Stimulated activated CD4-positive, alpha-beta T cell treated with anti-CD3 and anti-CD28 coated beads, Interleukin-12 subunit alpha, Interleukin-12 subunit beta, amount 100 ng/mL, for 4 hours (primary cell): ENCODE results near the gene SIGLEC12.
"Not testable (repeated sequence)": the region's sequence is repeated elsewhere in the genome, so short reads cannot be mapped to it uniquely, and the experiment has no call there.

Experiments used
- DNase-seq: peaks from one replicate; pipeline ENCODE4 v3.0.0-alpha.2; 2020

The SIGLEC12 gene

DNA sequence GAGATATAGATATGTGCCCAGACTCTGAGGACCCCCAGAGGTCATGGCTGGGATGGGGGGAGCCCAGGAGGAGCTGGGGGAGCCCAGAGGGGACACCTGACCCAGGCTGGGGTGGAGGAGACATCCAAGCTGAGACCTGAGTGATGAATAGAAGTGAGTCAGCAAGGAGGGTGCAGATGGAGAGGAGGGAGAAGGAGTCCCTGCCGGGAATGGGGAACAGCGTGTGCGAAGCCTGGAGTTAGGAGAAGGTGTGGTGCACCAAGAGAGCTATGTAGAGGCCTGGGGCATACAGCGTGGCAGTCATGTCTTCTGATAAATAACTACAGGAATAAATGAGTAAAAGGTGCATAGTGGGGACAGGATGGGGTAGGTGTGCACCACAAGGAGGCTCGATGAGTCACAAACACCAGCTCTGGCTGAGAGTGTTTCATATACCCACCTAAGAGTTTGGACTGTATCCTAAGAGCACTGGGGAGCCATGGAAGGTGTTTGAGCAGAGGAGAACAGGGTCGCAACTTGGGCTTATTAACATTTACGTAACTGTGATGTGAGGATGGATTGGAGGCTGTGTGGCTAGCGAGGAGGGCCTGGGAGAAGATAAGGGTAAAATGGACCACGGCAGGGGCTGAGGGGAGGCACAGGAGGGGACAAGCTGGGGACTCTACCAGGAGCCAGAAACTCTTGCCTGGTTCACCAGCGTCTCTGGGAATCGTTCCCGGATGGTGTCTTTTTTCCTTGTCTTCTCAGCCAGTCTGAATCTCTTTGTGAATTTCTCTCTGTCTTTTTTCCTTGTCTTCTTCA lies 21.9 kb downstream of the SIGLEC12 start:
- DNase-seq: peak; percentile 20

DNA sequence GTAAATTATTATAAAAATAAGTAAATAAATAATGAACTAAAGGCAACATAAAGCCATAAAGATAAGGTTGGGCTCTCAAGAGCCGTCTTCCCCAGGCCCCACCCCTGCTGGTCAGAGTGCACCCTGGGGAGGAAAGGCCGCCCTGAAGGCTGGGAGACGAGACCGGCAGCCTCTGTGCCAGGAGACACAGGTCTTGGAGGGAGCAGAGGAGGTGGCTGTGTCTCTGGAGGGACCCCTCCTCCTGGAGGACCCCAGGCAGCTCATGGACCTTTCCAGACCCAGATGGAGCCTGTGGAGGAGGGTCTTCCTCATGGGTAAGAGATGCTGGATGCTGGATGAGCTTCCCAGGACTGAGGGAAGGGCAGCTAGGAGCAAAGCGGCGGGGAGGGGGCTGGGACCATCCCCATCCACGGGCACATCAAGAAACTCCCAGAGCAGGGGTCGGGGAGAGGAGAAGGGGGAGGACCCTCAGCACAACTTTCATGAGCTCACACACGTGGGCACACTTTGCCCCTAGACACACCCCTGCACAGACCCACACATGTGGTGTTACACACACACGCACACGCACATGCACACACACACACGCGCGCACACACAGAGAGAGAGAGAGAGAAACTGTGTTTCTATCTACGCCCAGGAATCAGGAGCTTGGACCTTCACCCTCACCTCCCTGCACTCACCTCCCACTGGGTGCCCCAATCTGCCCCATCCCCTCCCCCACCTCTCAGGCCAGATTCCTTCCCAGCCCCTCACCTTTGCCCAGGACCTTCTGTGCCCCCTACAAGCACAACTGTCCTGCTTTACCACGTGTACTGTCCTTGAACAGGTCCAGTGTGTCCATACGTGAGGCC lies 23.0 kb downstream of the SIGLEC12 start, which contains the start of gene CEACAM18:
Gene CEACAM18, plus strand, starts transcription at position 159 of the 854 bp plus-strand sequence.
- no peak for DNase-seq

DNA sequence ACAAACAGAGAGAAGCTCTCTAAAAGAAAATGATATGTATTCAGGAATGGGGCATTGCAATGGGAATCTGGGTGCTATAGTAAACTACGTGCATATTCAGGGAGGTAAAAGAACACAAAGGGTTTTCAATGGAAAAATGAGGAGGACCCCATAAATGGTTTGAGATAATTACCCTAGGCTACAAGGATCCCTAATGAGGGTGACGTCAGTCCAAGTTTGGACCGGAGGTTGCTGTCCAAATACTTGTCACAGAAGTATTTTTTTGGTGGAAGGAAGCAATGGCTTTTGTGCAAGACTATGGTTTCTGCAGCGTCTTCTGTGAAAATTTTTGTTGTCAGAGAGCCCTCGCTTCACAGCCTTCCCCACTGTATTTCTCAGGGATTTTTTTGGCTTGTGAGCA lies 24.3 kb downstream of the SIGLEC12 start:
- DNase-seq: no peak

DNA sequence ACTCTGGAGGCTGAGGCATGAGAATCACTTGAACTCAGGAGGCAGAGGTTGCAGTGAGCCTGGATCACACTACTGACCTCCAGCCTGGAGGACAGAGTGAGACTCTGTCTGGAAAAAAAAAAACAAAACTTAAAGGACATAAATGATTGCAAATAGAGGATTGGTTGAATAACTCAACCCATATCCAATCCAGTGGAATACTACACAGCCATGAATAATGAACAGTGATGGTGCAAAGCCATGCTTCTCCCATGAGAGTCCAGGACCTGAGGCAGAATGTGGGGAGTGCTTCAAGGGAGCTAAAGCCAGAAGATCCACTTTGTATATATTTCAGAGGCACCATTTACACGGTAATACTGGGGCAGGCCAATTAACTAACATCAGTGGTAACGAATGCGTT lies 25.4 kb downstream of the SIGLEC12 start:
- DNase-seq: no peak

DNA sequence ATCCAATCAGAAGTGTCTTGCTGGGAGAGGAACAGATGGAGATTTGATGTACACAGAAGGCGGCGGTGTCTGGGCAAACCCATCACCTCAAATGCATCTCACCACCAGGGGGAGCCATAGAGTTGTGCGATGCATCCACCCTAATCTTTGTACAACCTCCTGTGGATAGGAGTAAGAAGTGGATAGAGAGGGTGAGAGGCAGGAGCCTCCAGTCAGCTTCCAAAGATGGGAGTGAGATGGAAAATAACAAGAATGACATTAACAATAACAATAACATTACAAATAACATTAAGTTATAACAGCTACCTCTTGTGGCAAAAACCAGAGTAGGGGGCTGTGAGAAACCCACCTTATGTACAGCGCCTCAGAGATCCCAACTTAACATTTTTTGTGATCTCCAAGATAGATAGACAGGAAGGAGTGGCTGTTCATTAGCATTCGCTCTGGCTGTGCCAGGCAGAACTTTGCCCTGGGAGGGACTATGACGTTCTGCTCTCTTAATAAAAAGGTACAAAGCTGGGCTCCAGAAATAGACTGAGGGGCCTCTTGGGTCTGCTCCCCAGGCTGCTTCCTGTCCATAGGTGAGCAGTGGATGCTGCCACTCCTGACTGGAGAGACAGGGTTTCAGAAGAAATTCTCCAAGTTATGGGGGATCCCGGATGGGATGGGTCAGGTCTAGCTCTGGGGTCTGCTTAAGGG lies 28.4 kb downstream of the SIGLEC12 start:
- peak; percentile 87 for DNase-seq

DNA sequence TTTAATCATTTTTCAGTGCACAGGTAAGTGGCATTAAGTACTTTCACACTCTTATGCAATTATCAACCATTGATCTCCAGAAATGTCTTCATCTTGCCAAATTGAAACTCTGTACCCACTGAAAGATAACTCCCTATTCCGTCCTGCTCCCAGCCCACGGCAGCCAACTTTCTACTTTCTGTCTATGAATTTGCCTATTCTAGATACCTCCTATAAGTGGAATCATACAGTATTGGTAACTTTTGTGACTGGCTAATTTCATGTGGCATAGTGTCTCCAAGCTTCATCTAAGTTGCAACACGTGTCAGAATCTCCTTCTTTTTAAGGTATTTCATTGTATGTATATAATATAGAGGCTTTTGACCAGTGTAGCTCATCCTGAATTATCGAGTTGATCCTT lies 29.0 kb downstream of the SIGLEC12 start:
- DNase-seq: no peak

DNA sequence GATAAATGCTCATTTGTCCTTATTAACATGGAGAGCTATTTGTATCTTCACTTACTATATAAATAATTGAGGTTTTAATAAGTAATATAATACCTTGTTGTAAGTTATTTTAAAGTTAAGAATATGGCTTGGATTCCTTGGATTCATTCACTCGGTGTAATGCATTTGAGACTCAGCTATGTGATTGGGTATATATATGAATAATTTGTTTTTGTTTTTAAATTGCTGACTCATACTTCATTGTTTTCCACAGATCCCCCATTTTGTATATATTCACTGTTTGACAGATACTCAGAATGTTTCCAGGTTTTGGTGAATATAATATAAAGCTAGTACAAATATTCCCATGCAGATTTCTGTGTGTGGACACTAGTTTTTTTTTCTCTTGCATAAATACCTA lies 30.1 kb downstream of the SIGLEC12 start:
- DNase-seq: no peak

DNA sequence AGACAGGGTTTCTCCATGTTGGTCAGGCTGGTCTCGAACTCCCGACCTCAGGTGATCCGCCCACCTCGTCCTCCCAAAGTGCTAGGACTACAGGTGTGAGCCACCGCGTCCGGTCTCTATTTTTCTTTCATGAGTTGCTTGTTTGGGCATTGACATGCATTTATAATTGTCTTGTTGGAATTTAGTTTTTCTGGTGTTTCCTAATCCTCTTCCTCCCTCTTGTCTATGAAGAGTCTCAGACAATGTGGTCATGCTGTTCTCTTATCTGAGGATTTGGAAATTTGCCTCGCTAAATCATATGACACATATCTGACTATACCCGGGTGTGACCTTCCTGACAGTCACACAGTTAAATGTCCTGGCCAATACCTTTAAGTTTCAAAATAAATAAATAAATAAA lies 30.6 kb downstream of the SIGLEC12 start:
- no peak for DNase-seq

DNA sequence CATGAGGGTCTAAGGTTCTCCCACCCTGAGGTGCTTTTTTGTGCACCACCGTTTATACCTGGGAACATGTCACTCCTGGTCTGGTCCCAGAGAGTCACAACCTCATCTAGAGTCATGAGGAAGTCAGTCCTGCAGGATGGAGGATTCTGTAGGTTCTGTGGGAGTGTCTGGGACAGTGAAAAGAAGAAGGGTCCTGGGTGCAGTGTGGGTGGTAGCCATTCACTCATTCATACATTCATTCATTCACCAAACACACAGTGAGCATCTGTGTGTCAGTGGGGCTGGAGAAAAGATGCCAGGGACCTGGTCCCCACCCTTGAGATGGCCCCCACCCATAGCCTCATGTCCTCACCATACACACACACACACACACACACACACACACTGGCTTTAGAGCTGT lies 32.0 kb downstream of the SIGLEC12 start:
- no peak for DNase-seq

DNA sequence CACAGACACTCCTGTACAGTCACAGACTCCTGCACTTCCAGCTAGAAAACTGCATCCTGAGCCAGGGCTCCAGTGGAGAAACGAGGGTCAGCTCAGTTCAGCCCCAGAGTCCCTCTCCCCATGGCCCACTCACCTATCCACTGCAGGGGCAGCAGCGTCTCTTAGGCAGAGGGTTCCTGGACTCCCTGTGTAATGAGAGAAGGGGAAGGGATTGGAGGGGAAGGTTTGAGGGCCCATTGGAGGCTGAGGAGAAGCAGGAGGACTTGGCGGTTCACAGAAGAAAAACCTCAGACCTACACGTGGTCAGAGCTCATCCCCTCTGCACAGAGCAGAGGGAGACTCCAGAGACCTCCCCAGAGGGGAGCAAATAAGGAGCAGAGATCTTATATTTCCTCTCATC lies 32.4 kb downstream of the SIGLEC12 start:
- no peak for DNase-seq

DNA sequence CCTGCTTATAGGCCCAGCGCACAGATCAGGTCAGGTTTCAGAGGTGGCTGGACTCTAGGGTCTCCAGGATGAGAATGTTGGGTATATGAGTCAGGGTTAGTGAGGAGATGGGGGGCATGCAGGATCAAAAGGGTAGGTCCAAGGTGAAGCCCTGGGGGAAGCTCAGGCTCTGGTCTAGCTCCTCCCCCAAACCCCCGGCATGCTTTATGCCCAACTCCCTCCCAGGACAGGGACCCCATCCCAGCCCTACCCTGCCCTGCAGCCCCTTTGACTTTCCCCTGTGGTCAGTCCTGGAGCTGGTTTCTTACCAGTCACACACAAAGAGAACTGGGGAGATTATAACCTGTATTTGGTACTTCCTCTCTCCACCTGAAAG lies 33.1 kb downstream of the SIGLEC12 start:
- DNase-seq: no peak

DNA sequence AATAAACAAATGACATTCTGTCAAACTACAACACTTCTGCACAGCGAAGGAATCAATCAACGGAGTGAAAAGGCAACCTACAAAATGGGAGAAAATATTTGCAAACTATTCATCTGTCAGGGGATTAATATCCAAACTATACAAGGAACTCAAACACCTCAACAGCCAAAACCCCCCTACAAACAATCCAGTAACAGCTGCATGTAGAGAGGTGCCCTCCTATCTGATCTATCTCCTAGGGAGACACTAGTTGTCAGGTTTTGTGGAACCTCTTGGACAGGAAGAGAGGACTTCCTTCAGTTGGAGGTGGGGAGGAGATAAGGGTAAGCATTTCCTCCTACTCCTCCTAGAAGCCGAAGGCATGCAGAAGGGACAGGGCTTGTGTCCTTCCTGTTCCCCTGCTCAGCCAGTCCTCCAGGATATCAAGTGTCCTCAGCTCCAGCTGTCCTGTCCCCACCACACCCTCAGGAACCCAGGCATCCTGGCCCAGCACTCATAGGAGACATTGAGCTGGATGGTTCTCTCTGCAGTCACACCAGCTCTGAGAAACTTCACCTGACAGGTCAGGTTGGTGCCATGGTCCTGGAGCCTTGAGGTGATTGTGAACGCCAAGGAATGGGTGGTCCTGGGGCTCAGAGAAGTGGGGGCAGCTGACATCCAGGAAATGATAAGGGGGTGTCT lies 33.6 kb downstream of the SIGLEC12 start:
- no peak for DNase-seq

DNA sequence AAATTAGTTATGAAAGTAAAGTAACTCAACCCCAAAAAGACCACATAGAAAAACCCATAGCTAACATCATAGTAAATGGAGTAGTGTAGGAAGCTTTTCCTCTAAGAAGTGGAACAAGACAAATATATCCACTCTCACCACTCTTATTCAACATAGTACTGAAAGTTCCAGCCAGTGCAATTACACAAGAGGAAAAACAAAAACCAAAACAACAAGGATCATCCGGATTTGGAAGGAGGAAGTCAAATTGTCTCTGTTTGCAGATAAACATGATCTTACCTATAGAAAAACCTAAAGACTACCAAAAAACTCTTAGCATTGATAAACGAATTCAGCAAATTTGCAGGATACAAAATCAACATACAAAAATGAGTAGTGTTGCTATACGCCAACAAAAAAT lies 34.9 kb downstream of the SIGLEC12 start:
- no peak for DNase-seq

DNA sequence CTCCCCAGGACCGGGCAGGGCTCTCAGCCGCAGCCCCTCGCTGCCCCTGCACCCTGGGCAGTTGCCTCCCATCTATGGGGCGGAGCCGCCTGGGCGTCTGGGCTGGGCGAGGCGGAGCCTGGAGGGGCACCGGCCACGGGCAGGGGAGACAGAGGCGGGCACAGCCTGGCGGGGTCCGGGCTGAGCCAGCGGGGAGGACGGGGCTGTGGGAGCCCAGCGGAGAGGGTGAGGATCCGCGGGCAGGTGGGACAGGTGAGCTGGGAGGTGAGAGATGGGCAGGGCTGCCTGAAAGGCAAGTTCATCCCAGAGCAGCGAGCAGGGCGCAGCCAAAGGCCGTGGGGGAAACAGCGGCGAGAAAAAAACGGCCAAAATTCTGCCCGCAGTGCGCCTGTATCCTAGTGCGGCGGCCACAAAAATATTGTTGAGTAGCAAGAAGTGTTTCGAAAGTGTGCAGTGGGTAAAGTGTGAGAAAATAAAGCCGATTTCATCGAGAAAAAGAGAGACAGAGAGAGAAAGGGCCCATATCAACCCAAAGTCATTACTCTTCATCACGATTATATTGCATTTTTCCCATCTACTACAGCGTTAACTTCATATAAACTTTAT lies 37.5 kb downstream of the SIGLEC12 start:
- DNase-seq: not testable (repeated sequence)

DNA sequence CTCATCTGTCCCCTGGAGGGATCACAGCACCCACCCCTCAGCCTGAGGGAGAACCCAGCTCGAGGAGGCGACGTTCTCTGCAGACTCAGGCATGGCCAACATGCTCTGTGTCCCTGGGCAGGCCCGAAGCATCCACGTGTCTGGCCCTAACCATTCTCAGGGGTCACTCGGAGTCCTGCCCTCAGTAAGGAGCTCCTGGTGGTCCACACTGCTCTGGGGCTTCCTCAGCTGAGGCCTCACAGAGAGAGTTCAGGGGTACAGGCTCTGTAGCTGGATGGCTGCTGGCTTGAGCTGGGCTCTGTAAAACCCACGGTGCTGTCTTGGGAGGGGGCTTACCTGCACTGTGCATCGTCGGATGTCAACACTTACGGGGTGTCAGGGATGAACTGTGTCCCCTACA lies 38.9 kb downstream of the SIGLEC12 start:
- DNase-seq: no peak

DNA sequence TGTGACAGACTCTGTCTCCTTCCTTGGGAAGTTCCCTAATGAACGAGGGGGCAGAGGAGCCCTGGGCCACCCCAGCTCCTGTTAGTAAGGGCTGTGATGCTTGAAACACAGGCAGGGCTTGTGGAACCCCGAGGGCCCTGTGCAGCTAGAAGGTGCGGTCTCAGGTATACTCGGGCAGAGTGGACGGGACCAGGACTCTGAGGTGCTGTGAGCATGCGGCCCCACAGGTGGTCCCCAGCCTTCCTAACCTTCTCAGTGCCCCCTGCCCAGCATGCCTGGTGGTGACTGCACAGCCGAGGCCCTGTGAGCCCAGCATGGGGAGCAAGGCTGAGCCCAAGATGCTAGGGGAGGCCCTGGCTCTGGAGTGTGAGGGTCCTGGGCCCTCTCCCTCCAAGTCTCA lies 39.3 kb downstream of the SIGLEC12 start:
- DNase-seq: no peak

DNA sequence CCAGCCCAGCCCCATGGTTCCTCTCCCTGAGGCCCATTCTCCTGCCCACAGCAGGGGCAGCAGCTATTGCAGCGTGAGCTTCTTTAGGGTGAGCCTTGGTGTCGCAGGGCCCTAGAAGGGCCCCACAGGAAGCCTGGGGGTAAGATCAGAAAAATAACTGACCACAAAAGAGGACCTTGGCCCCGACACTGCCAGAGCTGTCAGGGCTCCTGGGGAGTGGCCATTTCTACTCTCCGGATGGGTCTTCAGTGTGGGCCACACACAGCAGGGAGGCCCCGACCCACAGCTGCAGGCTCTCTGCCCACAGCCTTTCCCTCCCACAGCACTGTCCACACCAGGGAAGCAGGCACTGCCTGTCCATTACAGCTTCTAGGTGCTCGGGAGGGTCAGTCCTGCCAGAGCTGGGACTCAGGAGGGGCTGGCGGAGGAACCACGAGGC lies 39.9 kb downstream of the SIGLEC12 start:
- DNase-seq: no peak

DNA sequence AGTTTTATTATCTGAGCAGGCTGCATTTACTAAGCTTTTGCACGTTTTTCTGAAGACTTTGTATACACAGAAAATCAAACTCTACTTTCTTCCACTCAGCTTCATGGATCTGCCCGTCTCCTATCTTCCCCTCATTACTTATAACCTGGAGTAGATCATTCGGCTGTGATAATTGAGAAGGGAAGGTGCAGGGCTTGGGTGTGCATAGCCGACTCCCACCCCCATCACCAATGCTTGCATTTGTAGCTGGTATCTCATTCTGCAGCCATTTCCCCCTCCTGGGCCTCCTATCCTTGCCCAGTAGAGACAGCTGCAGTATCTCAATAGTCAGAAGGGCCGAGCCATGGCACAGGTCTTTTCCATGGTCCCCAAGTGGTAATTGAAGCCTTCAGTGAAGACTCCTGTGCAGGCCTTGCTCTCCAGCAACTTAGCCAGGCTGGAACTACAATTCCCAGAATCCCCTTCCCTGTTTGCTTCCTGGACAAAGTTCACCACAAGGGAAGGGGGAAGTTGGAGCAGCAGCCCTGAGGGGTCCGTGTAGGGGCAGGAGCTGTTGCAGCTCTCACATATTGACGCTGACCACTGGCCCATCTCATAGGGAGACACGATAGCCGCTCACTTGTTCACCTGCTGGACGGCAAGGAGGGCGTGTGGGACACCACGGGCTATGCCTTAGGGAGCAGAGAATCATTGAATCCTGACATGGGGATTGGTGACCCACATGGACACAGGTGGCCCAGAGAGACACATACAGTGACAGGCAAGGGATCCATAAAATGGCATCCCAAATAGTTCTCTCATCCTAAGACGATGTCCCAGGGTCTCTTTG lies 41.2 kb downstream of the SIGLEC12 start:
- no peak for DNase-seq

DNA sequence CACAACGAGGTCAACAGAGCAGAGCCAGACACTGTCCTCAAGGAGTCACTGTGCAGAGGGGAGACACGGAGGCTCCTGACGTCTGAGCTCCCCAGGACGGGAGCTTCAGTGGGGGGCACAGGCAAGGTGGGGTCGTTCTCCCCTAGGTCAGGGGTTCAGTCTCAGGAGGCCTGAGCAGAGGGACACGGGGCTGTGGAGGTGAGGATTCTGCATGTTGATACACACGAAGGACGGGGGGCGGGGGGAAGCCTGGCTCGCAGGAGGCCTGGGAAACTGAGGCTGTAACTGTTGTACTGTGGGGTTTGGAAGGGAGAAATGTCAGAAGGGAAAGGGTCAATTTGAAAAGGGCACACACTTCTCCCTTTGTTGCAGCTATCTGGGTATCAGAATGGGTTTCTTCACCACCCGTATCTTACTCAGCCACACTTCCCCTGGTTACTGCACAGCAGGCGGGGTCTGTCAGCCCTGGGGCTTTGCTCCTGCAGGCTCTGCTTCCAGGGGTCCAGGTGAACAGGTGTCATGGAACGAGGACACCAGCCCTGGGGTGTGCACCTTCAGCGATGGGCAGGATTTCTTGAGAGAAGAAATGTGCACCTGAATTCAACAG lies 42.6 kb downstream of the SIGLEC12 start:
- DNase-seq: no peak

DNA sequence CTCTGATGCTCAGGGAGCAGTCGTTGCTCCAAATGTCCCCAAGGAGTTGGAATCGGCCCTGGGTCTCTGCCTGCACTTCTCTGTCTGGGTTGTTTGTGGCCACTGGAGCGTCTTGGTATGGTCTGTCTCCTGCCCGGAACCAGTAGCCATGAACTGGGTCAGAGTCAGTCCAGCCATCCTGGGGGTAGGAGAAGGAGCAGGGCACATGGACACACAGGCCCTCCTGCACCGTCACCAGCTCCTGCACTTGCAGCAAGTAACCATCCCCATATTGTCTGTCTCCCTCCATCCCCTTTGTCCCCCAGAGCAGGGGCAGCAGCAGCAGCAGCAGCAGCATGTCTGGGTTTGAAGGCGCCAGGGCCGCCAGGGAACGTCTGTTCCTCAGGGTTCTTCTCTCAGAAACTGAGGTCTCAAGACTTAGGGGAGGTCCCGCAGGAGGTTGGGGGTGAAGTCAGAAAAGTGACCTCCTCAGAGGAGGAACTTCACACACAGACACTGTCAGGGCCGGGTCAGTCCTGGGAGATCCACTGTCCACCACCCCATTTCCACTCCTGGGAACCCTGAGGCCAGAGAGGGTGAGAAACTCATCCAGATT lies 43.5 kb downstream of the SIGLEC12 start, which contains the start of gene SIGLEC8:
Gene SIGLEC8, minus strand, starts transcription at position 404 of the 595 bp plus-strand sequence. Its CDS starts 67 bp downstream, at position 337.
- no peak for DNase-seq
